Heart left ventricle (tissue), 13 donors: ENCODE results near the gene ESRP2.

Experiments used
- POLR2A ChIP-seq, 2 donors: fragments of 450-650 bp; IDR thresholded peaks; one replicate each; pipeline ENCODE4 v1.6.1; 2017; ENCODE audit warnings: antibody characterized with exemption in 2 of 2, mild to moderate bottlenecking in 2 of 2, moderate library complexity in 2 of 2
- TF ChIP-seq, protein P1 (sequence below), 12 donors: fragments of 200-600 bp; sonication (generic) in 4 of 12; IDR thresholded peaks; one replicate each; pipeline versions ENCODE4 v1.5.0 to v1.8.0; 2018 to 2022; ENCODE audit warnings: antibody characterized with exemption in 12 of 12, mild to moderate bottlenecking in 5 of 12
- donor health status: ischemic (EF 13 %, LVEDD 7.1; RV severe dilation, severe dysfunction).
- donor health status: DM: no; HTN: yes; CAD: no.
- donor health status: DM: no; HTN: no; CAD: no.
- donor health status: ischemic (EF 25% LVEDD 6.9; RV normal size, moderate dysfunction).
- donor health status: ischemic (EF 25% LVEDD 5.7; RV mildly dilated, moderate dysfunction).
- donor health status: ischemic (EF 35%, LVEDD 5.7; RV mildly dilated, moderate dysfunction).
- donor health status: nonischemic (EF 11% LVEDD 7.7; RV severe dilation, severe dysfunction).
- donor health status: DM: yes; HTN: yes; CAD: no.
- donor health status: PGD.
- donor health status: ischemic (EF 29% LVEDD 5.4; RV normal size, mild dysfunction).
- donor health status: nonischemic (EF 23%, LVEDD 6.1; RV moderate dilation, normal function).

DNA sequence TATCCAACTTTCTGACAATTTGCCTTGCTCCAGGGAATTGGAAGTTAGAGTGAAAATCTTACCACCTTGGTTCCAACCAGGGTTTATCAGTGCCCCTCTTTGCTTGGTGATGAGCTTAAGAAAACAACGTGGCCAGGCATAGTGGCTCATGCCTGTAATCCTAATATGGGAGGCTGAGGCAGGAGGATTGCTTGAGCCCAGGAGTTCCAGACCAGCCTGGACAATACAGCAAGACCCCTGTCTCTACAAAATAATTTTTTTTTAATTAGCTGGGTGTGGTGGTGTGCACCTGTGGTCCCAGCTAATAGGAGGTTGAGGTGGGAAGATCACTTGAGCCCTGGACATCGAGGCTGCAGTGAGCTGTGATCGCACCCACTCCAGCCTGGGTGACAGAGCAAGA, 49.8 kb upstream of the ESRP2 start:
- no peak for TF ChIP-seq POLR2A (IDR thresholded peaks at IDR 0.05)
- TF ChIP-seq, protein P1, sequence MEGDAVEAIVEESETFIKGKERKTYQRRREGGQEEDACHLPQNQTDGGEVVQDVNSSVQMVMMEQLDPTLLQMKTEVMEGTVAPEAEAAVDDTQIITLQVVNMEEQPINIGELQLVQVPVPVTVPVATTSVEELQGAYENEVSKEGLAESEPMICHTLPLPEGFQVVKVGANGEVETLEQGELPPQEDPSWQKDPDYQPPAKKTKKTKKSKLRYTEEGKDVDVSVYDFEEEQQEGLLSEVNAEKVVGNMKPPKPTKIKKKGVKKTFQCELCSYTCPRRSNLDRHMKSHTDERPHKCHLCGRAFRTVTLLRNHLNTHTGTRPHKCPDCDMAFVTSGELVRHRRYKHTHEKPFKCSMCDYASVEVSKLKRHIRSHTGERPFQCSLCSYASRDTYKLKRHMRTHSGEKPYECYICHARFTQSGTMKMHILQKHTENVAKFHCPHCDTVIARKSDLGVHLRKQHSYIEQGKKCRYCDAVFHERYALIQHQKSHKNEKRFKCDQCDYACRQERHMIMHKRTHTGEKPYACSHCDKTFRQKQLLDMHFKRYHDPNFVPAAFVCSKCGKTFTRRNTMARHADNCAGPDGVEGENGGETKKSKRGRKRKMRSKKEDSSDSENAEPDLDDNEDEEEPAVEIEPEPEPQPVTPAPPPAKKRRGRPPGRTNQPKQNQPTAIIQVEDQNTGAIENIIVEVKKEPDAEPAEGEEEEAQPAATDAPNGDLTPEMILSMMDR (IDR thresholded peaks at IDR 0.05) = no peak
